HG02610 (cell line): ENCODE data around the gene SHOC2.

Experiments used
- ATAC-seq: cut with Tn5 transposase; IDR thresholded peaks from one replicate; pipeline ENCODE4 v1.9.1; 2021; ENCODE audit warnings: mild to moderate bottlenecking, moderate library complexity; ENCODE audit not compliant: unreplicated experiment

The SHOC2 gene

DNA sequence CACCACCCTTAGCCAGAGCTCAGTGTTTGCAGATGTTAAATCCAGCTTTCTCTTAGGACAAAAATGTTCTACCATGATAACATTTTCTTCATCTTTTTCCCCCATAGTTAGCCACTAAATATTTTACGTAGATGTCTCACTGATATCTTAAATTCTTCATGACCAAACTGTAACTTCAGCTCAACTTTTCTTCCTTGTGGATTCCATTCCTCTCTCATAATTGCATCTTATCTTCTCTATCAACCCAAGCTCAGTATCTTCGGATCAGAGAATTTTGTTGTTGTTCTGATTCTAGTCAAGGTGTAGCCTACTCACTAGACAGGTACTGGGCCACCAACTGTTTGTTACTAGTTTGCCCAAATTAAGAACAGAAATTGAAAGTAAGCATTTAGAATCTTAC is 60.2 kb downstream of the SHOC2 start:
- ATAC-seq = no peak

- ATAC-seq = no peak
These were observed 61.4 kb downstream of the SHOC2 start for GRCh38 chr10:110980807-110981206.

- ATAC-seq = no peak
These were observed 64.1 kb downstream of the SHOC2 start for GRCh38 chr10:110983466-110983865.

DNA sequence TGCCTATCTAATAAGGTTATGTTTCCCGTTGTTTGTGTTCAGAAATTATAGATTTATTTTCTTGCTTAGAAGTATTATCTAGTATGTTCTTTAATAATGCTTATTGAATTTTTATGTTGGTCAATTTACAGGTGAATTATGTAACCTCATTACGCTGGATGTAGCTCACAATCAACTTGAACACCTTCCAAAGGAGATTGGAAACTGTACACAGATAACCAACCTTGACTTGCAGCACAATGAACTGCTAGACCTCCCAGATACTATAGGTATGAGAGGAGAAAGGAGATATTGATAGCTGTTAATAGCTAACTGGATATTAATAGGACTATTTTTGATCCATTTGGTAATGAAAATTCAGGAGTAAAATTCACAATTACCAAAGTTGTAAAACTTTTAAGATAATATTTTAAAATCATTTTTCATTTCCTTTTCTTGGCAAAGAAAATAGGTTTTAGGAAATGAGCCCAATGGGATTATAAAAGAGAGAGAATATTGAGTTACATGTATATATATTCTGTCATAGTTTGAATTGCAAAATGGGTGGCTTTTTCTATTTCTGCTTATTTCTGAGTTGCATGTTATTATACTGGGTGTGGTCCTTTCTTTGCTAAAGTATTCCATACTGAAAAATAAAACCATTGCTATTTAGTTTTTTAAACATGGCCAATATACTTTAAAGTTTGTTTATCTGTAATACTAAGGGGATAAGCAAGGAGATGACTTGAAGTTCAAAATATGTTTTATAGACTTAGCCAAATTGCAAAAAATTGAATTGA is 66.3 kb downstream of the SHOC2 start:
- ATAC-seq = no peak

DNA sequence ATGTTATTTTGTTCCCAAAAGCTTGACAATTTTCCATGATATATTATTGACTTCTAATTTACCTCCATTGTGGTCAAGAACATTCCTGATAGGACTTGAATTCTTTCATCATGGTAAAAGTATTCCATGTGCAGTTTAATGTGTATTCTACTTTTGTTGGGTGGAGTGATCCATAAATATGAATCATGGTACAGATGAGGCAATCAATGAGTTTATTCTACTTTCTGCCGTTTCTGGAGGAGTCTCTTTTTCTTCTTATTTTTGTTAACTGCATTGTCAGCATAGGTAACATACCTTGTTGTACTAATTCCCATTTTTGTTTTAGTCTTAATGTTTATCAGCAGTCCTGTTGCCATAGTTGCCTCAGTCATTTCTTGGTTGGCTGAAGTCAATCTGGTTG is 69.6 kb downstream of the SHOC2 start:
- ATAC-seq = no peak

DNA sequence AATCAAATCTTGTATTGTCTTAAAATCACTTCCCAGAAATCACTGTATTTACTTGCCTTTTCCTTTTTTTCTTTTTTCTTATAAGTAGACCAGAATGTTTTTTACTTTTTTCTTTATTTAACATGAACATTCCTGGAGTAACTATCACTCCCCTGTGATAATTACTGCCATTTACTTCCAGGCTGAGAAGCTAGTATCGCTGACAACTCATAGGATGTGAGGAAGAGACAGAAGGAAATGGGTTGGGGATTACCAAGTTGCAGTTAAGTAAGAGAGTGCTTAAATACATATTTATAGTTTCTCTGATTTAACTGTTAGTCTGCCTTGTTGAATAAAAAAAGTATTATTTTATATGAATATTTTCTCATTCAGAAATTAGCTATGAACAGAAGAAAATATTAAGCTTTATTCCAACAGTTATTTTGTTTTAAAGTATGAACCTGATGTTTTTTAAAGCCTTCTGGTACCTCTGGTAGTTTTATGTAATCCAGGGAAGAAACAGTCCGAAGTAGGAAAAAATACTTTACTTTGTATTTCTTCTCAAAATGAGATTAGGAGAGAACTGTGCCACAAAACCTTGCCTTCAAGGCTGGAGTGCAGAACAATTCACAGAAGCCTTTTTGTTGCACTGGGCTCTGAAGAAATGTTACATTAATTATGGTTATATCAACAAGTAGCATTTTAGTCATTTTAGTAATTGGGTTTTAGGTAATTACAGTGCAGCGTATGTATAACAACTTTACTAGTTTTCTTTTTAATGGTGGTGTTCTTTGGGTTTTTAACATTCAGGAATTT is 72.8 kb downstream of the SHOC2 start:
- ATAC-seq = no peak

DNA sequence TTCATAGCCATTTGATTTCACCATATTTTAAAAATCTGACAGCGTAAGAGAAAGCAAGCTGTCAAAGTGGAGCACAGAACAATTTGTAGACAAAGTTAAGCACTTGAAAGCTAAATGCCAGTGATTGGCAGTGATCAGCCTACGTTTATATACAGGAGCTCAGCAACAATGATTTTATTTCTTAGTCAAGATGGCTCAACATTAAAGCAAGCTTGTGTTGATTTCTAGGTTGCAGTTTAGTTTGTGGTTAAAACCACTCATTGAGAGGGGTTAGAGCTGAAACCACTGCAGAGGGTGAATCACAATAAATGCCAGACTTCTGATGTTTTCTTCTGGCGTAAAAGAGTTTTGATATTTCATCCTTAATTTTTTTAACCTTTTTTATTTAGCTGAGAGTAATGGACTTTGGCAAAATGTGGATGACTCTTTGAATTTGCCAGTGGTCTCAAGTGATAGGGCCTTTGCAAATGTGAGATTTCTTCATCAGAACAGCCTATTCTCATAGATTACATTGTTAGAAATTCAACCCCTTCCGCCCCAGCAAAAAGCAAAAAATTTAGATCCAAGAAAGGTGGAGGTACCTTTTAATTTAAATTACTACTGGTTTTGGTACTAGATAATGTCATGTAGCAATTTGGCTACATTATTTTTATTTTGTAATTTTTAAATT is 73.8 kb downstream of the SHOC2 start:
- ATAC-seq = peak; percentile 59

GRCh38 chr10:110994406-110995086 is 75.1 kb downstream of the SHOC2 start:
- ATAC-seq = no peak

DNA sequence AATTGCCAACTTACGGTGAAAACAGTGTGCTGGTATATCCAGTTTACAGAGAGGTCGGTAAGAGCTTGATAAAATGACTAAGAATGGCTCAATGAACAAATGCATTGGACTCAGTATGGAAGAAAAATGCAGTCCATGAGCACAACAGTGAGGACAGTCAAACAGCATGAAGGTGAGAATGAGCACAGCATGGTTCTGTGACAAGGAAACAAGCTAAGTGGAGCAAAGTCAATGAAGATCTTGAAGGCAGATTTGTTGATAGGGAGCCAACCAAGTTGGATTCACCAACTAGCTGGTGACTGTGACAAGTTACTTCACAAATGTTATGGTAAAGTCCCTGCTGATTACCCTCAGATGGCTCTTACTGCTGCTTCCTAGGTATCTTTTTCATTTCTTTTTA is 75.9 kb downstream of the SHOC2 start:
- ATAC-seq = no peak

- no peak for ATAC-seq
These were observed 76.9 kb downstream of the SHOC2 start for GRCh38 chr10:110996256-110996655.

GRCh38 chr10:111004016-111004415 is 84.6 kb downstream of the SHOC2 start:
- no peak for ATAC-seq

DNA sequence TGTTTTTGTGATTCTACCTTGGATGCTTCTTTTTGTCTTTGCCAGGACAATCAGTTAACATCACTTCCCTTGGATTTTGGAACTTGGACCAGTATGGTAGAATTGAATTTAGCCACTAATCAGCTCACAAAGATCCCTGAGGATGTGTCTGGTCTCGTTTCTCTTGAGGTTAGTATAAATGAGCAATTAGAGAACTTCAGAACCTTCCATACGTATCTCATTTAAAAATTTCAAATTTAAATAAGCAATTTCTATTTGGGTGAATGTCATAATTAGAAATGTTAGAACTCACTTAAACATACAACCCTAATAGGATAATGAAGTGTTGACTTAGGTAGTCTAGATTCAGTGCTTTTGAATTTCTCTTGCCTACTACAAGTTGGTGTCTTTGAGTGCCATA is 88.1 kb downstream of the SHOC2 start:
- no peak for ATAC-seq

DNA sequence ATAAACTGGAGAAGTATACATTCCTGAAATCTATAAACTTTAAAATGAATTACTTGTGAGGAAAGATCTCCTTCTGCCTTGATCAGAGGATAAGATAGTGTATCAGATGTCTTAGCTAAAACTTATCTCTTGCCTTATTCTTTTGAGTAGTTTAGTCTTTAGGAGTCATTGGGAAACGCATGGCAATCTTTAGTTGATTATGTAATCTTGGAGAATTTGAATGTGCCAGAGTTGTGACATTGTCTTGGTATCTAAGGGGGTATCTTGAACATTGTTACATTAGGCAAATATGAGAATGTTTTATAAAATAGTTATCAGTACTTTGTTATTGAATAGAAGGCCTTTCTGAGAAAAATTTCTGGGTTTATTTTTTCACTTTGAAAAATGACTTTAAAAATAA is 95.8 kb downstream of the SHOC2 start:
- no peak for ATAC-seq

DNA sequence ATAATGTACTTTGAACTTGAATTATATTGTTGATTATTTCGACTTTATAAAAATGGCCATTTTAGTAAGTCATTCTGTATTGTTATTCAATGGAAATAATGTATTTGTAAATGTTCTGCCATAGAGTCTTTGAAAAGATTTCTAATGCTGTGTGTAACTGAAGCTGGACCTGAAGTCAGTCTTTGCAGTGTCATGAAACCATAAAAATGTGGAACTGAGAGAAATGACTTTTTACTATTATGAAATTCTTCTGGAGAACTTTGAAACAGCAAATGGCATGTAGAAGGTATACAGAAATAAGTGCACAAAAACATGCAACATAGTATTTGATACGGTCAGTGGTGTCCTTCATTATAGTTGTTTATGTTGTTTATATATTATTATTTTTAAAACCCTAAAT is 97.7 kb downstream of the SHOC2 start:
- ATAC-seq = no peak

GRCh38 chr10:111018021-111018420 is 98.6 kb downstream of the SHOC2 start:
- no peak for ATAC-seq

DNA sequence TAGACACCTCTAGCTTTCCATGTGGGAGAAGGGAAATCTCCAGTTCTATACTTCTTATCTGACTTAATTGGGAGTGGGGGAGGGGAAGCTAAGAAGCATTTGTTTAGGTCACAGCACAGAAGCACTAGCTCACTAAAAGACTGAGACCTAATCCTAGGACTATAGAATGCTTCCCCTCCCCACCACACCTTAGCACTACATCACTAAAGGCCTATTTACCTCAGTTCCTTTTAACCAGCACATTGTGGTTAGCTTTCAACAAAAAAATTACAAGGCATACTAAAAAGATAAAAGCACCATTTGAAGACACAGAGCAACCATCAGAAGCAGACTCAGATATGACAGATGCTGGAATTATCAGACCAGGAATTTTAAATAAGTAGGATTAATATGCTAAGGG is 103.7 kb downstream of the SHOC2 start:
- ATAC-seq = no peak

DNA sequence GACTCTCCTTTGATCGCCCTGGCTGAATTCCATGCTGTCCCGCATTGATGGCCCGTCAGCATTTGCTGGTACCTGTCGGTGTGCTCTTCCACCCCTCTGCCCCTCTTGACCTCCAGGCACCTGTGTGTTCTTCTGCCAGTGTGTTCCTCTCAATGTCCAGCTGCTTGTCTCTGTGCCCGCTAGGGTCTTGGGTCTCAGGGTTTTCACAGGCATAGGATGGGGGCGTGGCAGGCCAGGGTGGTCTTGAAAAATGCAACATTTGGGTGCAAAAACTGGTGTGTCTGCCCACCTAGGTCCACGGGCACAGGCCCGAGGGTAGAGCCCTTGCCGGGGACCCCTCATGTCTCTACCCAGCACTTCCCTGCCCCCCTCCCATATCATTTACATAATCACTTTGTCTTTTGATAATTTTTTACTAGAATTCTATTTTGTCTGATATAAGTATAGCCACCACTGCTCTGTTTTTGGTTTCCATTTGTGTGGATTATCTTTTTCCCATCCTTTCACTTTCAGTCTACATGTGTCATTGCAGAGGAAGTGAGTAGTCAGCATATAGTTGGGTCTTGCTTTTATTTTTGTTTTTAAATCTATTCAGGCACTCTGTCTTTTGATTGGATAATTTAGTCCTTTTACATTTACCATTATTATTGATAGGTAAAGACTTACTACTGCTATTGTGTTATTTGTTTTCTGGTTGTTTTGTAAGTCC is 110.8 kb downstream of the SHOC2 start:
- peak; percentile 91 for ATAC-seq

GRCh38 chr10:111034598-111035310 is 115.3 kb downstream of the SHOC2 start:
- no peak for ATAC-seq

GRCh38 chr10:111035542-111035941 is 116.1 kb downstream of the SHOC2 start:
- no peak for ATAC-seq

- no peak for ATAC-seq
These were observed 118.5 kb downstream of the SHOC2 start for GRCh38 chr10:111037858-111038257.
